C4-2B (cell line): ENCODE results near the gene DCAF12L2.

Source experiments
- ZFX ChIP-seq: fragments of 450-650 bp; IDR thresholded peaks from 2 replicates; pipeline ENCODE4 v1.6.1; 2017
- TF ChIP-seq, protein P1 (sequence below): fragments of 450-650 bp; conservative IDR thresholded peaks from 2 replicates; pipeline ENCODE4 v1.5.1; 2017; ENCODE audit warnings: mild to moderate bottlenecking

DNA sequence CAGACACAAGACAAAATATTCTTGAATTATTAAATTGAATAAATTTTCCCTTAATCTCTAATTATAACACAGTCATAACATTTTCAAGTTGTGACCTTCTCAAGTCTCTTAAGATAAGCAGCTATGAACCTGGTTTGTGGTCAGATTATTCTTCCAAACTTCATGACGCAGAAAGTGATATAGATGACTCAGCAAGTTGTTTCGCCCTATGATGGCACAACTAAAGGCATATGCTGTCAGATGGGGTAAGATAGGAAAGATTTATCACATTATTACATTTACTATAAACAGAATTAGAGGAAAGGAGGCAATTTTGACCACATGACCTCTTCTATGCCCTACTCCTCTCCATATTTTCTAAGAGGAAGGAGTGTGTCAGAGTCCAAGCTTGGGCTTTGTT lies 4.6 kb upstream of the DCAF12L2 start:
- TF ChIP-seq, protein P1, sequence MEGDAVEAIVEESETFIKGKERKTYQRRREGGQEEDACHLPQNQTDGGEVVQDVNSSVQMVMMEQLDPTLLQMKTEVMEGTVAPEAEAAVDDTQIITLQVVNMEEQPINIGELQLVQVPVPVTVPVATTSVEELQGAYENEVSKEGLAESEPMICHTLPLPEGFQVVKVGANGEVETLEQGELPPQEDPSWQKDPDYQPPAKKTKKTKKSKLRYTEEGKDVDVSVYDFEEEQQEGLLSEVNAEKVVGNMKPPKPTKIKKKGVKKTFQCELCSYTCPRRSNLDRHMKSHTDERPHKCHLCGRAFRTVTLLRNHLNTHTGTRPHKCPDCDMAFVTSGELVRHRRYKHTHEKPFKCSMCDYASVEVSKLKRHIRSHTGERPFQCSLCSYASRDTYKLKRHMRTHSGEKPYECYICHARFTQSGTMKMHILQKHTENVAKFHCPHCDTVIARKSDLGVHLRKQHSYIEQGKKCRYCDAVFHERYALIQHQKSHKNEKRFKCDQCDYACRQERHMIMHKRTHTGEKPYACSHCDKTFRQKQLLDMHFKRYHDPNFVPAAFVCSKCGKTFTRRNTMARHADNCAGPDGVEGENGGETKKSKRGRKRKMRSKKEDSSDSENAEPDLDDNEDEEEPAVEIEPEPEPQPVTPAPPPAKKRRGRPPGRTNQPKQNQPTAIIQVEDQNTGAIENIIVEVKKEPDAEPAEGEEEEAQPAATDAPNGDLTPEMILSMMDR, result no peak
- no peak for TF ChIP-seq ZFX
